NCI-H1417 treated with DMSO at 0.1 percent for 48 hours (cell line): ENCODE data around the gene ADAMTS13.
"Not testable (repeated sequence)": the region's sequence is repeated elsewhere in the genome, so short reads cannot be mapped to it uniquely, and the experiment has no call there.

Source experiments
- DNase-seq: peaks from one replicate; lab custom pipeline; 2025; lab: John Stamatoyannopoulos, UW

Gene ADAMTS13

DNA sequence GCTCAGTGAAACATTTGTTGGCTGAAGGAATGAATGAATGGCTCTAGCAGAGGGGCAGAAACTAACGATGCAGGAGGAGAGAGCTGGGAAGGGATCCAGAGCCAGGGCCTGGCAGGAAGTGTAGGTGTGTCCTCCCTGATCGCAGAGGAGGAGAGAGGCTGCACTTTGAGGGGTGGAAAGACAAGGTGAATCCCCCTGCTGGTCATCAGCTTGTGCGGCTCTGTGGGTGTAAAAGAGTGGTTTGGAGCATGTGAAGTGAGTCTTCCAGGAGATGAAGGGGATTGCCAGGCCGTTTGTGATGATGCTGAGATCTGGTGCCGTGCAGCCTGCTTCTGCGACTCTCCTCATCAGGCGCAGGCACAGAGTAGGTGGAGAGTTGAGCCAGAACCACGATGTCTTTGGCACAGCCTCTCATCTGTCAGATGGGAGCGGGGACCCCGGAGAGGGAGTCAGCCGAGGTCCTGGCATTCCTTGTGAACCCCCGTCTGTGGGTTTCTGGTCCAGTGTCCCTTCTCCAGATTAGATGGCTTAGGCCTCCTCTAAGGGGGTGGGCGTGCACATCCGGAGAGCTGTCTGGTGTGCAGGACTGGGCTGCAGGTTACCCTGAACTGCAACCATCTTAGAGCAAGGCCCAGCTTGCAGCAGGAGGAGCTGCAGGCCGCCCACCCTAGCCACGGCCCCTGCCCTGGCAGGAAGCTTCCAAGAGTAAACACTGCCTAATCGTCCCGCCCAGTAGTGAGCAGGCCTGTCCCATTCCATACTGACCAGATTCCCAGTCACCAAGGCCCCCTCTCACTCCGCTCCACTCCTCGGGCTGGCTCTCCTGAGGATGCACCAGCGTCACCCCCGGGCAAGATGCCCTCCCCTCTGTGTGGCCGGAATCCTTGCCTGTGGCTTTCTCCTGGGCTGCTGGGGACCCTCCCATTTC lies at the start of gene ADAMTS13:
TSS of gene ADAMTS13 (plus strand) at position 753 of the 928 bp plus-strand sequence. CDS start at position 830, 77 bp downstream.
- no peak for DNase-seq

DNA sequence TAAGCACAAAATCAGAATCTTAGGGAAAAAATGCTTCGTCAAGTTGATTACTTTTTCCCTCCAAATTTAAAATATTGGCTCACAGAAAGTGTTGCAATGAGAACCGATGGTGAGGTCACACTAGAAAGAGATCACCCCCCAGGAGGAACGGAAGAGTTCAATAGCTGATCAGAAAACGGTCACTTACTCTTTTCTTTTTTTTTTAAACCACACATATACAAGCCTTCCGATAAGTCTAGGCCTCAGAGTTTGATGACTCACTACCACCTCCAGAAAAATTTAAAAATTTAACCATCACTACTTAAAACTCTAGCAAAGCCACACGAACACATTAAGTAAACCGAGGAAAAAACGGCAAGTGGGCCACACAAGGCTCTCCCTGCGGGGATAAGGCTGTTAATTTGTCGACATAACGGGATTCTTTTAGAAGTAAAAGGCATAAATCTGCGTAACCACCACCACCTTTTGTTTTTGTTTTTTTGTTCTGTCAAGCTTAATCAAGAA lies 47.5 kb upstream of the ADAMTS13 start:
- no peak for DNase-seq

DNA sequence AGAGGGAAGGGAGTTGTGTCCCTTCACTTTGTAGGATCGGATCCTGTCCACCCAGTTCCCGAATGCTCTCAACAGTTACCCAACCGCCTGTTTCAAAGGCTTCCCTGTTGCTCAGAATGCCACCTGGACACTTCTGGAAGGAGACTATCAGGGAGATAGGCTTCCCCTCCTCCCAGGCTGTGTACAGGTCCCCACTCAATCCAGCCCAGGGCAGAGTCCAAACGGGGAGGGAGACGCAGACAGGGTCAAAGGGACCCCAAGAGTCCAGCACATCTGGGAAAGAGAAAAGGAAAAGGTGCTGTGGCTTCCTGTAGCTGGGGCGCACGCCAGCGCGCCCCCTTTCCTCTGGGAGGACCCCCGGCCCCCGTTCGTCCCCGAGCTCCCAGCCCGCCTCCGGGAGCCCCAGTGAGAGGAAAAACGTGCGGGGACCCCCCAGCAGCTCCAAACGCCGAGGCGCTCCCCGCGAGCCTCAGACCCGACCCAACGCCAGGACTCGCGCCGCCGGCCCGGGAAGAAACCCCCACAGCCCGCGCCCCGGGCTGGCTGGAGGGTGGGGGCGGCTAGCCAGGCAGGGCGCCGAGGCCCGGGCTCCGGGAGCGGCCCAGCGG lies 46.9 kb upstream of the ADAMTS13 start:
- no peak for DNase-seq

DNA sequence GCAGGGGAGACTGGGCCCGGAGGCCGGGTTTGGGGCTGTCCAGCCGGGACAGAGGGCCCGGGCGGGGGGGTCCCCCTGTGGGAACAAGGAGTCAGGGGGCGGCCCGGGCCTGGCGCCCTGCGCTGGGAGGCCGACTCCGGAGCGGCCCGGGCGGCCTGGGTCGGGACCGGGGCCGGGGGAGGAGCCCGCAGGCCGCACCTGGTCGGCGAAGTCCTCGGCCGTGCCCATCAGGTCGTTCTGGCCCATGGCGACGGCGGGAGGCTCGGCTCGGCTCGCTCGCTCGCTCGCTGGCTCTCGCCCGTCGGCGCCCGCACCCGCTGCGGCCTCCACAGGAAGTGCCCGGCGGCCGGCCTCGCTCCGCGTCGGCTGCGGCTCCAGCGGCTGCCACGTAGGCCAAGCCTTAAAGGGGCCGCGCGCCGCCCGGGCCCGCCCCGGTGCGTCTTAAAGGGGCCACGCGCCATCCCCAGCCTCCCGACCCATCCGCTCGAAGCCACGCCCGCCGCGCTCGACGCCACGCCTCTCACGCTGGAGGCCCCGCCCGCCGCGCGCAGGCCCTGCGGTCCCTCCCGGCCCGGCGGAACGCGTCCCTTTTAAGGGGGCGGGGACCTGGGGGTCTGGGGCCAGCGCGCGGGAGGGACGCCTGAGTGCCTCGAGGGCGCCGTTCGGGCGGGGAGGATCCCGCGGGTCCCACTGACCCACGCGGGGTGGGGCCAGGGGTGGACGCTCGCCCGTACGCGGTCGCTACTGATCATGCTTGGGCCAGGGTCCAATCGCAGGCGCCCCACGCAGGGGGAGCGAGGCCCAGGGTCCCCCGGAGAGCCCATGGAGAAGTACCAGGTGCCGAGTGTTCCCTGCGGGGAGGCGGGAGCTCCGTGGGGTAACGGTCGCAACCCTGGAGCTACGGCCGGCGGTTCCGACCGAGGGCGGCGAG lies 46.2 kb upstream of the ADAMTS13 start, which contains the start of the genes STKLD1 and SURF4:
TSS of gene STKLD1 (plus strand) at position 643 of the 931 bp plus-strand sequence. CDS start at position 751, 108 bp downstream.
TSS of gene SURF4 (minus strand) at position 337 of the 931 bp plus-strand sequence. CDS start at position 246, 91 bp downstream.
- peak; percentile 88 for DNase-seq

DNA sequence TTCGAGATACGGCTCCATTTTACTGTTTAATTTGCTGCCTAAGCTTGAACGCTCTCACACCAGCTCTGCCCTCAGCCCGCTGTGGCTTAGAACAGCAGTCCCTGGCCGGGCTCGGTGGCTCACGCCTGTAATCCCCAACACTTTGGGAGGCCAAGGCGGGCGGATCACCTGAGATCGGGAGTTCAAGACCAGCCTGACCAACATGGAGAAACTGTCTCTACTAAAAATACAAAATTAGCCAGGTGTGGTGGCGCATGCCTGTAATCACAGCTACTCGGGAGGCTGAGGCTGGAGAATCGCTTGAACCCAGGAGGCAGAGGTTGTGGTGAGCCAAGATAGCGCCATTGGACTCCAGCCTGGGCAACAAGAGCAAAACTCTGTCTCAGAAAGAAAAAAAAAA lies 44.9 kb upstream of the ADAMTS13 start:
- DNase-seq = not testable (repeated sequence)

DNA sequence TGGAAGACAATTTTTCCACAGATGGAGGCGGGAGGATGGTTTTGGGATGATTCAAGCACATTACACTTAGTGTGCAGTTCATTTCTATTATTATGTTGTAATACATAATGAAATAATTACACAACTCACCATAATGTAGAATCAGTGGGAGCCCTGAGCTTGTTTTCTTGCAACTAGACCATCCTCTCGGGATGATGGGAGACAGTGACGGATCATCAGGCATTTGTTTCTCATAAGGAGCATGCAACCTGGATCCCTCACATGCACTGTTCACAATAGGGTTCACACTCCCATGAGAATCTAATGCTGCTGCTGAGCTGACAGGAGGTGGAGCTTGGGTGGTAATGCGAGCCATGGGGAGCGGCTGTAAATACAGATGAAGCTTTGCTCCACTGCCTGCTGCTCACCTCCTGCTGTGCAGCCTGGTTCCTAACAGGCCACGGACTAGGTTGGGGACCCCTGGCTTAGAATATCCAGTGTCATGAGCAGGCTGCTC lies 44.4 kb upstream of the ADAMTS13 start:
- no peak for DNase-seq

DNA sequence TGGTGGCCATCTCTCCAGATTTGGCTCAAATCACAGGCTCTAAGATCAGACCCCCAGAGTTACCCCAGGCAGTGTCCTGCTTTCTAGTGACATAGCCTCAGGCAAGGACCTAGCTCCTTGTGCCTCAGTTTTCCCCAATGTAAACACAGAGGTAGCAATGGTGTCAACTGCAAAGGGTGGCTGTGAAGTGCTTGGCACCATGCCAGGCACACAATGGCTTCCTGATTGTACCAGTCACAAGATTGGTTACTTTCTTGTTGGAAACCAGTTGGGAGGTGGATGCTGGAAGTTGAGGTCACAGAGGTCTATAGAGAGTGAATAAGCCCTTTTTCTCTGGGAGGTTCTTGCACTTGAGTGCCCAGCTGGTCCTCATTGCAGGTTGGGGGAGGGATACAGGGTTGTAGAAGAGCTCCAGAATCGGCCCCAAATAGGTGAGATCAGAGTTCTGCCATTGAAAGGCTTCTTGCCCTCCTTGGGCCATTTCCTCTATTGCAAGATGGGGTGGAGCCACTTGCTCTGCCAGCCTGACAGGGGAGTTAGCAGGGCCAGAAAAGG lies 43.7 kb upstream of the ADAMTS13 start:
- DNase-seq = no peak

DNA sequence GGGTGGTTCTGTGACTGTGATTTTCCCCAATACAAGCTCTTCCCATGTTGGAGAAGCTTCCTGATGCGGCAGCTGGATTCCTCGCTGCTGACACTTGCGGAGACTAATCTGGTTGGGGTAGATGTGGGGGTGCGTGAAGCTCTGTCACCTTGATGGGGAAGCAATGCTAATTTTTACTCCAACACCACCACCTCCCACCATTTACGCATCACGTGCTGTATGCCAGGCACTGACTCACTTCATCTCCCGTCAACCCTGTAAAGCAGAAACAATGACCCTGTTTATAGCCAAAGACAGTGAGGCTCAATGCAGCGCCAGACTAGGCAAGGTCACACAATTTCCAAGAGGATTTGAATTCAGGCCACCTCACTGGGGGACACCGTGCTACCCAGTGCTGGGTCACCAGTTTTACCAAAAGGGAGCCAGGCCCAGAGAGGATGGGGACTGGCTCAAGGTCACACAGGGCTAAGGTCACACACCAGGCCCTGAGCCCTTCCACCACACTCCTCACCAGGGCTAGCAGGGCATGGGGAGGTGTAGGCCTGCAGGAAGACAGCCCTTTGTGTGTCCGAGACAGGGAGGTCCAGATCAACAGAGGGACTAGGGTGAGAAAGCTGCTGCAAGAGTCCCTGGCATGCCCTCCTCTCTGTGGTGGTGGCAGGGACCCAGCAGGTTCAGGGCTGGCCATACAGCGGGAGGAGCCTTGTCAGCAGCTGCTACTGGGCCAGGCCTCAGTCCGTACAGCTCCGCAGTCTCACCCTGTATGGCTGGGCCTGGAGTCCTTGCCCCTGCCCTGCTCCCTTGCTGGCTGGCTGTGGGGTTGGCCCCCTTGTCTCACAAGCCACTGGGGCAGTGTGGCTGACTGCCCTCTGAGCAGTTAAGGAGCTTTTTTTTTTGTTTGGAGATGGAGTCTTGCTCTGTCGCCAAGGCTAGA lies 42.7 kb upstream of the ADAMTS13 start:
- no peak for DNase-seq

DNA sequence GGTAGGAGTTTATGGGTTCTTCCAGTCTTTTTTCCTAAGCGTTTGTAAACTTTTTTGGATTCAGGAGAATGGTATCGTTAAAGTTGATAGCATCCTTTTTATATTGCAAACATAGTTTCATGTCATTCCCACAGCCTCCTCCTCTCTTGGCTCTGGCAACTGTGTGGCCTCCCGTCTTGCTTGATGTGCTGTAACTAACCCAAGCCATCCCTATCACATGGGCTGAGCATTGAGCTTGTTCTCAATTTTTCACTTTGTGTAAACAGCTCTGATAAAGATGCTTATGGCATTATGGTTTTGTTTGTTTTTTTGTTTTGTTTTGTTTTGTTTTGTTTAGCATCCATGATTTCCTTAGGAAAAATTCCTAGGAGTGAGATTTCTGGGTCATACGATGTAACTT lies 41.4 kb upstream of the ADAMTS13 start:
- no peak for DNase-seq

DNA sequence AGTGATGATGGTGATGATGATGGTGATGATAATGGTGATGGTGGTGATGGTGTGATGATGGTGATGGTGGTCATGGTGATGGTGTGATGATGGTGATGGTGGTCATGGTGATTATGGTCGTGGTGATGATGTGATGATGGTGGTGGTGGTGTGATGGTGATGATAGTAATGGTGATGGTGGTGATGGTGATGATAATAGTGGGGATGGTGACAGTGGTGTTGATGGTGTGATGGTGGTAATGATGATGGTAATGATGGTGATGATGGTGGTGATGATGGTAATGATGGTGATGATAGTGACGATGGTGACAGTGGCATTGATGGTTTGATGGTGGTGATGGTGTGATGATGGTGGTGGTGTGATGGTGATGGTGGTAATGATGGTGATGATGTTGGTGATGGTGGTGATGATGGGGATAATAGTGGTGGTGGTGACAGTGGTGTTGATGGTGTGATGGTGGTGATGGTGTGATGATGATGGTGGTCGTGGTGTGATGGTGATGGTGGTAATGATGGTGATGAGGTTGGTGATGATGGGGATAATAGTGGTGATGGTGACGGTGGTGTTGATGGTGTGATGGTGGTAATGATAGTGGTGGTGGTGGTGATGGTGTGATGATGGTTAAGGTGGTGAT lies 39.5 kb upstream of the ADAMTS13 start:
- DNase-seq = no peak

DNA sequence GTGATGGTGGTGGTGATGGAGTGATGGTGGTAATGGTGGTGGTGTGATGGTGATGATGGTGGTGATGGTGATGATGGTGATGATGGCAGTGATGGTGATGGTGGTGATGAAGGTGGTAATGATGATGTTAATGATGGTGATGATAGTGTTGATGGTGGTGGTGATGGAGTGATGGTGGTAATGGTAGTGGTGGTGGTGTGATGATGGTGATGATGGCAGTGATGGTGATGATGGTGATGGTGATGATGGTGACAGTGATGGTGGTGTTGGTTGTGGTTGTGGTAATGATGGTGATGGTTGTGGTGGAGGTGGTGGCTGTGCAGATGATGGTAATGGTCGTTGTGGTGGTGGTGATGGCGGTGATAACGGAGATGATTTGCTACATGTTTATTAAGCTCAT lies 38.7 kb upstream of the ADAMTS13 start:
- no peak for DNase-seq

DNA sequence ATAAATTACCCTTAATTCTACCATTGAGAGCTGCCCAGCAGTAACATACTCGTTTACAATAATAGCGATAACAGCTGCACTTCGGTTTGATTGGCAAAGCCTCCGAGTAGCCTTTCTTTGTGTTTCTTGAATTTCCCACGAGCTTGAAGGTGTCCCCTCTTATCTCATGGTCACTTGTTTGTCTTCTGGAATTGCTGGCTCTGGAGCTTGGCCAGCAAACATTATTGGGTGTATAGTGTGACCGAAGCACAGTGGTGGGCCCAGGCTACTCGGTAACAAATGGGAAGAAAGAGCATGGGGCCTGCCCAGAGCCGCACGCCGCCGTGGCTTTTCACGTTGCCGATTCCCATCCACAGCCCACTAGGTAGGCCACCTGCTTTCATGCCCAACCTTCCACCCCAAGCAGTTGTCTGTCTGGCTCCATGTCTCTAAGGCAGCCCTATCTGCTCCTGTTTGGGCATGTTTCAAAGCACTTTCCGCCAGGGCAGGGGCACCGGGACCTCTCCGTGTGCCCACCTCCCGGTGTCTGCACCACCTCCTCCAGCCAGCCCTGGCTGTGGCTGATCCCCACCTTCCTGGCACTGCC lies 37.3 kb upstream of the ADAMTS13 start:
- DNase-seq = no peak

DNA sequence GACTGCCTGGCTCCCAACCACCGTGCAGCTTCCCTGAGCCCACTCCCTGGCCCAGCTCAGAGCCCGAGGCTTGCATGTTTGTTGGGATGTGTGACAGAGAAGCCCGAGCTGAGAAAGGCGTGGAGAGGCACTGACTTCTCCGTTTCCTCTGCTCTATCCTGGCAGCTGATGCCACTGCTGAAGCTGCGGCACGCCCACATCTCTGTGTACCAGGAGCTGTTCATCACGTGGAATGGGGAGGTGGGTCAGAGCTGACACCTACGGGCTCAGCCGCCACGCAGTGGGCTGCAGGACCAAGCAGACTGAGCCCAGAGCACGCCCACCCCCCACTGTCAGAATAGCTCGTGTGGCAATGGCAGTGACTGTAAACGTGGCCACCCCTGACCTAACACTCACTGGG lies 36.7 kb upstream of the ADAMTS13 start:
- DNase-seq = no peak

DNA sequence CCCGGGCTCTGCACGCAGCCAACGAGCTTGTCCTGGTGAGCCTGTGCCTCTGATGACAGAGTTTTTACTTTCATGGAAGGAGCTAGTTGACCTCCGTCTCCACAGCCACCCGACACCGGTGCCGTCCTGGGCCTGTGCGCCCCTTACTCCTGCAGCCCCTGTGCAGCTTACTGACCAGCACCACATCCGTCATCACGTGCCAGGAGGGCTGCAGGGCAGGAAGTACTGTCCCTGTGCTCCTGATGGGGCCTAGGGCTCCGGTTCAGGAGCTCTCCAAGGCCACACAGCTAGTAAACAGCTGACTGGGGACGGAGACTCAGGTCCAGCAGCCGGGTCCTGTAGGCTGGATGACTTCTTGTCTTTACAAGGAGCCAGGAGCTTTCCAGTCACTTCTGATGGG lies 35.8 kb upstream of the ADAMTS13 start:
- DNase-seq = no peak

DNA sequence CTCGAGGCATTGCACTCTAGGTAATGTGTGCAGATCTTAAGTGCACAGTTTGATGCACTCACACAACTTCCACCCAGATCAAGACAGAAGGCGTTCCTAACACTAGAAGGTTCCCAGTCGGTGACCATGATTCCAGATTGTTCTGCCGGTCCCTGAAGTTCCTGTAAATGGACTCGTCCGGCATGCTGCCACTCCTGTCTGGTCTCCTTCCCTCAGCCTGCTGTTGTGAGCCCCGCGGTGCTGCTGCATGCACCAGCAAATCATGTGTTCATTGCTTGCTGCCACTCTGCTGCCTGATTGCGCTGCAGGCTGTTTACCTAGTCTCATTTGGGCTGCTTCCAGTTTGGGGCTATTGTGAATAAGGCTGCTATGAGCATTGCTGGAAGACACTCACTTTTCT lies 34.5 kb upstream of the ADAMTS13 start:
- no peak for DNase-seq

DNA sequence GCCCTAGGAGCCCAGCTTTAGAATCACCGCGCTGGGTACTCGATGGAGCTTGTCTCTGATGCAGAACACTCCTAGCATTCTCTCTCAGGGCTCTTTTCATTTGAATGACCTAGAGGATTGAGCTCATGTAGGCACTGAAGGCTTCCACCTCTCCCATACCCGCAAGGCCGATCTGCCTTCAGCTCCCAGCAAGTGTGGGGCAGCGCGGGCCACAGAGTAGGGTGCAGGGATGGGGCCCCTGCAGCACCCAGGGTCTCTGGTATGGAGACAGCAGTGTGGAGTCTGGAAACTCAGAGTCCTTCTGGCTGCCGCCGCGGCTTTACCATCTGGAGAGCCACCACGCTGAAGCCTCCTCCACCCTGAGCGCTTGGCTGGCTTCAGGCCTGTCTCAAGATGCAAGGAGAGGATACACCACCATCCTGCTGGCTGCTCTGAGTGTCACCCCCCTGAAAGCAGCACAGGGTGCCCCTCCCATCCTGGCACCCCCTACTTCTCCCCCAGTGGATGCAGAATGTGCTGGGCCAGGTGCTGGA lies 33.1 kb upstream of the ADAMTS13 start:
- no peak for DNase-seq

DNA sequence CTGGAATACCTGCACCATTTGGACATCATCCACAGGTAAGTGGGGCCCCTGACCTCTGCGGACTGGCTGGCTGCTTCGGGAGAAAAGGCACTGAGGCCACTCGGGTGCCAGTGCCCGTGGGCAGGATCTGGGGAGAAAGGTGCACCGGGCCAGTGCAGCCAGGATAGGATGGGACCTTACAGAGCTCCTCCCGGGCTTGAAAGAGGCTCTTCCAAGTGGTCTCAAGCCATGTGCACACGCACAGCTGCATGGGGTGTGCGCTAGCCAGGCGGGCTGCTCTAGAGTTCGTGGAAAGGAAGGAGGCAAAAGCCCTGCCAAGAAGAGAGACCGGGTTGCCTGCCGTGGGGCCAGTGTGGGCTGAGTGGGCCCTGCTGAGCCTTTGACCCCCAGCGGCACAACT lies 32.6 kb upstream of the ADAMTS13 start:
- no peak for DNase-seq

DNA sequence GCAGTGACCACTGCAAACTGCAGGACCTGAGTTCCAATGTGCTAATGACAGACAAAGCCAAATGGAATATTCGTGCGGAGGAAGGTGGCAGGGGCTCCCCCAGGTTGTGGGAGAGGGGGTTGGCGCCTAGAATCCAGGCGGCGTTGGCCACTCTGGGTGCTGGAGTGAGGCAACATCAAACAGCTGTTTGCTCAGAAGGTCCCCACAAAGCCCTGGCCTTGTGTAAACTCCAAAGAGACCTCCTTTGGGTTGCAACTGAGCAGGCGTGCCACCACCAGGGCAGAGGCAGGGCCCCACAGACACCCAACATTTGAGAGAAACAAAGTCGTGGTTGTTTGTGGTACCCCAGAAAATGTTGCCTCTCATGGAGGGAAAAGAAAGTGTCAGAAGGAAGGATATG lies 31.5 kb upstream of the ADAMTS13 start:
- DNase-seq = no peak

DNA sequence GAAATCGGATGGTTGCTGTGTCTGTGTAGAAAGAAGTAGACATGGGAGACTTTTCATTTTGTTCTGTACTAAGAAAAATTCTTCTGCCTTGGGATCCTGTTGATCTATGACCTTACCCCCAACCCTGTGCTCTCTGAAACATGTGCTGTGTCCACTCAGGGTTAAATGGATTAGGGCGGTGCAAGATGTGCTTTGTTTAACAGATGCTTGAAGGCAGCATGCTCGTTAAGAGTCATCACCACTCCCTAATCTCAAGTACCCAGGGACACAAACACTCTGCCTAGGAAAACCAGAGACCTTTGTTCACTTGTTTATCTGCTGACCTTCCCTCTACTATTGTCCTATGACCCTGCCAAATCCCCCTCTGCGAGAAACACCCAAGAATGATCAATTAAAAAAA lies 30.7 kb upstream of the ADAMTS13 start:
- DNase-seq = not testable (repeated sequence)
